M059J (cell line): ENCODE results near the gene EFNA5. TPM values are rescaled to one million over a fixed set of nuclear protein-coding genes. Genes with fewer than 3 reads are reported as not detected.

ENCODE experiments used
- DNase-seq: peaks from one replicate; pipeline ENCODE4 v3.0.0-alpha.2; 2012; ENCODE audit warnings: low read depth
- total RNA-seq: library from RNA; depleted of rRNA; stranded (reverse); fragments of >200 nt; shearing (Covaris generic); gene quantifications from 2 replicates; pipeline ENCODE4 v1.2.3, GENCODE V29; 2014

The EFNA5 gene
- total RNA-seq, 1 experiment from 2014 or later: 2.5 TPM

DNA sequence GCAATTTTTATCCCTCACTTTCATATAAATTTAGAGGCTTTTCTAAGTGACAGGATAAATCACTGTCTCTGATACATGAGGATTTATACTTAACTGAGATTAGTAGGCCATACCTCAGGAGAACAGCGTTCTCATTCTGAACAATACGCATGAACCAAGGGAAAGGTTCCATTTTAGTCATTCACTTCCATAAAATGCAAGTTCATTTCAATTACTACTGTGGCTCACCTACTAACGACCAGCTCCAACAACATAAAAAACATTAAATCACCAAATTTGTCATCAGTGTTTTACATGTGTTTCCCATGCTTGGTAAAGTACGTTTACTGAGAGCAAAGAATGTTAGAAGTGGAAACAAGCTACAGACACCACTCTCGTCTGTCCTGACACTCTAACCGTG lies 67.4 kb downstream of the EFNA5 start:
- DNase-seq: no peak

DNA sequence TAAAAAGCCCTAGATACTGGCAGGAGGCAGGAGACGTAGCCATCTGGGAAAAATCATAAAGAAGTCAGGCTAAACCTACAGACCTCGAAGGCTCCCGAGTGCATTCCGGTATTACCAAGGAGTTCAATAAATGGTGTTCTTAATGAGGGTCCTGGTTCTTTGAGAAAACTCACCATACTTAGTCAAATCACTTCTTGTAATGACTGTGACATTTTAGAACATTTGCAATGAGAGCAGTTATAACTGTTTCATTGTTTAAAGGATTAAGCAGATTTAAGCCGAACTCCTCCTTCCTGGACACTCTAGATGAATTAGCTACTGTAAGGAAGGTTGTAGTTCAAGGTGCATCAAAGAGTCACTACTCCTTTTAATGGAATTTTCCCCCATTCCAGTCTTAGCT lies 67.8 kb downstream of the EFNA5 start:
- no peak for DNase-seq

DNA sequence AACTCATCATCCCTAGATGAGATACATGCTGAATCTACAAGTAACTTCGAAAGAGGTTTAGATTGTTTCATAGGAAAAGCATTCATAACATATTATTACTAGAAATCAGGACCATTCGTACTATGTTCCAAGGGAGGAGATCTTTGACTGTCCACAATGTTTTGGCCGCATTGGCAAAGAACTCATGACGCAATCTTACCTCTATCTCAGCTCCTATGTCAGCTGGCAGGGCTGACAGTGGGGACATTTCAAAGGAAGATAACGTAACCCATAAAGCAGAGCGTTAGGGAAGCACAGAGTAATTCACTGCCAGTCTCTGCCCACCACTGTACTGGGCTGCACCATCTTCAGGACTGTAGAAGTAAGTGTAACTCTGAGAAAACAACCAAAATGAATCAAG lies 69.7 kb downstream of the EFNA5 start:
- no peak for DNase-seq

DNA sequence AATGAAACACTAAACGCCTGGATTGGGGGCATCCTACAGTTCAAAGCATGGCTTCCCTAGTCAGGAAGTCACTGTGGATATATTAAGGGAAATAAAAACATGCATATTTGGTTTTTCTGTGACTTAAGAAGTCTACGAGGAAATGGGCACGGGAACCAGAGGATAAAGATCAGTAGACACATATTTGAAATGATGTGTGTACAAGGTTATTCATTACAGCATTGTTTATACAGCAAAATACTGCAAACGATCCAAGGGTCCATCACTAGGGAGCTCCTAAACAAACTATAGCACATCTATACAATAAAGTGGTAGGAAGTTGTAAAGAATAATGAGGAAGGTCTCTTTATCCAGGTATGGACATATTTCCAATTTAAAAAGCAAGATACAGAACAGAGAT lies 71.8 kb downstream of the EFNA5 start:
- DNase-seq: no peak

DNA sequence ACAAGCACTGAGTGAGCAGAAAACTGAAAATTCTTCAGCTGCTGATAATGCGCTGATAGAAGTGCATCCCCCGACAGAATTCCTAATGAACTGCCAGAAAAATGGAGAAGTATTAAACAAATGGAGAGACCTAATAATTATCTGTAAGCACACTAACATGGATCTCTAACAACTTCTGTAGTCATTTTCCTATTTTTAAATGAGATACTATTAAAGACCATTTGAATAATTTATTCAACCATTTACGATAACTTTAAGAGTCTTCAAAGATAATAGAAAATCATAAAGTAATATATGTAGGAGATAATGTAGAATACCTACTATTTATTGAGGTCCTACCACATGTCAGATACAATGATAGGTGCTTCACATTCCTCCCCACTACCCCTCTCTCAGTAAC lies 72.9 kb downstream of the EFNA5 start:
- no peak for DNase-seq

DNA sequence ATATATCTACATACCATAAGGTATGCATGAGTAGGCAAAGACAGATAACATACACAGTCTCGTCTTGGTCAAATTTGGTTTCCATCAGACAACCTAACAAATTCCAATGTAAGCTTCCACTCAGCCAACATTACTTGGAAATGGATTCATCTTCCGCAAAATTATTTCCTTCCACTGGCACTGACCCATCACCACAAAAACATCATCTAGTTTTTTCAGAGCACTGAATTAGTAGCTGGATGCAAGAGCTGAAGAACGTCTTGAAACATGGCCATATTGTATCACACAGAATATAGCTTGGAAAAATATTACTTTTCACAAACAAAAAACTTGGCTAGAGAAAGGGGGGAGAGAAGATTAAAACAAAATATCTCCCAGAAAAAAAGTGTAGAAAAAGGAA lies 73.5 kb downstream of the EFNA5 start:
- DNase-seq: no peak

DNA sequence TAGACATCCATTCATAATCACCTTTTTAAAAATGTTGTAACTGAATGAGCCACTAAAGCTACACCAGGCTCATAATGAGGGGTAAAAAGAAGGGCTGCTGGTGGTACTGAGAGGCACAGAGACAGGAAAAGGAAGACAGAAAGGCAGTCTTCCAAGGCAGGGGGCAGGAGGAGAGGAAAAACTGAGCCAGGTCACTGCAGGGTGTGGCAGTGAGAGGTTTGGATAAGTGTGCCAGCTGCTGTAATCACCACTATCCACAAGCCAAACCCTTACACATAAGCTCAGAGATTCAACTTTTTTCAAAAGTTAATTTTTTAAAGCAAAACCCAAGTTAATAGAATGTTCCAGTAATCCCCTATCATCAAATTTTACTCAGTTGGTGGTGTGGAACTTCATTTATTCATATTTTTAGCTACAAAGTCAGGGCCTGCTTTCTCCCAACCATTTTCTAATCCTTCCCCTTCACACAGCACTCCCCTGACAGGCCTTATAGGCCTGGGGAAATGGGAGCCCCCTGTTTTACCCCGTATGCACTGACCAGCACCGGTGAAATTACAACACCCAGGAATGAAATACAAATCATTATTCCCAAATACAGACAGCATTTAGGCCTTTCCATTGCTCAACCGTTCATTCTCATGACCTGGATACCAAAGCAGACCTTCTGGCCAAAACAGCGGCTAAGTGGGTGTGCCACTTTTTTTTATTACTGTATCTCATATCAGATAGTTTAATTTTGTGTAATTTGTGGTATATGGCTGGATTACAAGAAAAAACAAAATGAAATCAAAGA lies 76.3 kb downstream of the EFNA5 start:
- DNase-seq: no peak

DNA sequence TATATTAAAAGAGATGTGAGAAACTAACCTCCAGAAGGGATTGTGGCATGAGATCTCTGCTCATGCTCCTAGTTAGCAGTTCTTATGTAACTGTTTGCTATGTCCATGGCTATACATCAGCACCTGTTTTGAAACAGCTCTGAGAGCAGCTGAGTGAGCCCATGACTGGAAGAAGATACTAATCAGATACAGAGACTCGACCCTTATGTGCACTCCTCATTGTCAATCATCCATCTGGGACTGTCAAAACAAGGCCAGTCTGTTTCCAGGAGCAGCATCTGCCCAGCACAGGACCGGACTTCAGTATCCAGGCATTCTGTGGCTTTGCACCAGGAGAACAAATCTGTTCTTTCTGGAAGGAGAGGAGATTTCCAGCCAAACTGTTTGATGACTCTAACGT lies 77.7 kb downstream of the EFNA5 start:
- no peak for DNase-seq

DNA sequence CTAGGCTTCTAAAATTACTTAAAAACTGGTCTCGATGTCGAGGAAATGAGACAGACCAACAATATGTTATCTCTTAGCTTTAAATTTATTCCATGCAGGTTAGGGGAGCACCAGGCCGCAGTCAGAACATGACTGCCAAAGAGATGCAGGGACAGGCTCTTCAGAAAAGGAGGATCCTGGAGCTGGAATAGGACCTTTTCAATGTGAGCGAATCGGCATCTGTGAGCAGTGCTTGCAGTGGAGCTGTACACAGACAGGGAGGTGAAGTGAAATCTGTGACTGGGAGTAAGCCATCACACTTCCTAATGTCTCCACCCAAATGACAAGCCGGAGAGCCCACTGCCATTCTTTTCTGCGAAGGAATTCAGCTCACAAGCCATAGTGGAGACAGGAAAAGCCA lies 78.2 kb downstream of the EFNA5 start:
- DNase-seq: no peak

DNA sequence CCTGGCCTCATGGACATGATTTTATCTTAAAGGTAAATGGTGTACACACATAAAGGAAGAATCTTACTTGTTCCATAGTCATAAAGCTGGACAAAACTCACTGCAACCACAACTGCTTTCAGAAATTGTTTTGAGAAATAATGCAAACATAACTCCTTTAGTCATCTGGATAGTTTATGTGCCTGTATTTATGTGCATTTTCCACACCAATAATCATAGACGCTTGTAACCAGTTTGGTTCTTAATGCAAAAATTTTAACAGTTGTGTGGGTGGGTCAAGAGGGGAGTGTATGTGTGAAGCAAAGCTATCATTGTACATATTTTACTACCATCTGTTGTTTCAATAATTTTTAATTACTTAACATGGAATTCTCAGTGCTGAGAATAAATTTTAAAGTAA lies 80.1 kb downstream of the EFNA5 start:
- no peak for DNase-seq

DNA sequence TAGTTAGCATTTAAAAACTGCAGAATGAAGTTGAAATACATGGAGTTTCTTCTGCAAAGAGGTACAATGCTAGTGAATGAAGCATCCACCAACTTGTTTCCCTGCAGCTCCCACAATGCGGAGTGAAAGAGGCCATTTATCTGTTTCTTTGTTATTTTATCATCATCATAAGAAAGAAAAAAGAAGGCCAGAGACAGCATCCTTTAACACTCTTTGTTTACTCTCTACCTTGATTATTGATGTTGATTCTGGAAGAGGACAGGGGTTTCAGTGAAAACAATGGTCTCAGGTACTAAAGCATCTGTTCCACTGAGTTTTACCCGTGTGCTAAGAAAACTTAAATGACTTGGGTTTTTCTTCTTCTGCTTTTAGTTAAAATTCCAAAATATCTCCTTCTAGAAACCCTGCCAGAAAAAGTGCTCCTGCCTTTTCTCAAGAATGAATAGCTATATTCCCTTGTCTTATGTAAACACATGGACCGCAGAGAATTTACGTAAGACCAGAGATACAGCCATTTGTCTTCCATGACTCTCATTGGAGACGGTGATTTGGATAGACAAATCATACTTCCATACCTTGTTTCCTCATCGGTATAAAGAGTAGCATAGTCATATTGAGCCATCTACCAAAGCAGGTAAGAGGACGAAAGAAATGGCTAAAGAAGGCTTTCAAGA lies 81.1 kb downstream of the EFNA5 start:
- no peak for DNase-seq

DNA sequence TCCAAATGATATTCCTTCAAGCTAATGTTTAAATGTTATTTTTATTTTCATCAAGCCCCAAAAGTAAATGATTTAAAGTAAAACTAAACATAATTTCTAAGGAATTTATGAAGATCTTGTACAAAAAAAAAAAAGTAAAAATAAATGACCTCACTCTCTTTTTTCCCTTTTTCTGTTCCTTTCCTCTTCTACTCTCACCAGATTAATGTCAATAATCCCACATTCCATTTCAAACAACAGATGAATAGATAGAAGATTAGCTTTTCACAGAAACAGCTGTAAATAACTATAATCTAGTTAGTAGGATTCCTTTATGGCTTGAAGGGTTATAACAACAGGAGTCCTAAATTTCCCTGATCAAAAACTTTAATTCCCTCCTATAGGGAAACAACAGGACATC lies 88.1 kb downstream of the EFNA5 start:
- no peak for DNase-seq

DNA sequence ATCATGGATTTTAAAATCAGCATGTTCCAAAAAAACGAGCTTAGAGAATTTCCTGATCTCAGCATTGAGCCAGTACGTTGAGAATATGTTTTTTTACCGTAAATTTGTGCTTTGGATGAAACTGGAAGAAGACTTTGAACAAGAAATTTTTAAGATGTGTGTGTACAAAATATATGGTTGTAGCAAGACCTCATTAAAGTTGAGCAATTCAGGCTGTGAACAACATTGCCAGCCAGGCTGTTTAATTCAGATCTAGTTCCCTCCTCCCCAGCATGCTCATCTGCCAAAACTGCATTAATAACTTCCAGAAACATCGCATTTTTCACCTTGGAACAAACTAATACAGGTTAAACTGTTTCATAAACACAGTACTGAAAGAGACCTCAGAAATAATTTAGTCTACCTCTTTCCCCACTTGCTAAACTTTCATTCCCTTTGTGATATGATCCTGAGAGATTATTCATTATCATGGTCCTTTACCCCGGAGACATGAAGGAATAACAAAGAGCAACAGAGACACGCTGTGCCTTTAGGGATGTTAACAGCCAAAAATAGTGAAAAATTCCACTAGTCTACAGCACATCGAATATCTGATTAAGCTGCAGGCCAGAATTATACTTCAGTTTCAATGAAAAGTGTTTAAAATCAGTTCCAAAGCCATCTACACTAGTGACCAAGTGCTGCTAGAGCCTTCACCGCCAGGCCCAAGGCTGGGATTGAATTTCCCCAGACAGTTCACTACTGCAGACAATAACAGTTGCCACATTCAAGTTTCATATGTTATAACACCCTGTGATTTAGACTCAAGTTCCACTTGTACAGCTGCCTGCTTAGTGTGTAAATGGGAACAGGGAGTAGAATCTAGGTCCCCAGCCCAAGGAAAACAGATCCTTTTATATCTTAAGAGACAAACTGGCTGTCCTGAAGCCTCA lies 89.6 kb downstream of the EFNA5 start:
- no peak for DNase-seq

DNA sequence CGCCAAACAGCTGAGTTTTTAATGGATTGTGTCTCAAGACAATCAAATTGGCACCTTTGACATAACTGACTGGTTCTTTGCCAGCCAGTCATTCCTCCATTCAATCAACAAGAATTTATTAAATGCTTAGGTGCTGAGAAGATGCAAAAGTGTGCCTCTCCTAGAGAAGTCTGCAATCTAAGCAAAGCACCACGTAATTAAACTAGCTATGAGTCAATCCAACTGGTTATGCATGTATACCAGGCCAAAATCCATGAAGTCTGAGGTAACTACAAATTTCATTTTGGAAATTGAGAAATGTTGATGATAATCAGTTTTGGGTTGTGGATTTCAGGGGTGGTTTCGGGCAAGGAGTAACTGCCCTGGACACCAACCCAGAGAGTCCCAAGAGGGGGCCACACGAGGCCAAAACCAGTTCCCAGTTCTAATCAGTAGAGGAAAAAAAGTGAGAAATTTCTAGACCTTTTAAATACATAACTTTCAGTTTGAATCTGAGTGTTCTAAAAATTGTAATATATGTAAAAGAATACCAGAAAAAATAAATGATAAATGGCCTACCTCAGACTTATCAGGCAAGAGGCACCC lies 92.6 kb downstream of the EFNA5 start:
- DNase-seq: no peak

DNA sequence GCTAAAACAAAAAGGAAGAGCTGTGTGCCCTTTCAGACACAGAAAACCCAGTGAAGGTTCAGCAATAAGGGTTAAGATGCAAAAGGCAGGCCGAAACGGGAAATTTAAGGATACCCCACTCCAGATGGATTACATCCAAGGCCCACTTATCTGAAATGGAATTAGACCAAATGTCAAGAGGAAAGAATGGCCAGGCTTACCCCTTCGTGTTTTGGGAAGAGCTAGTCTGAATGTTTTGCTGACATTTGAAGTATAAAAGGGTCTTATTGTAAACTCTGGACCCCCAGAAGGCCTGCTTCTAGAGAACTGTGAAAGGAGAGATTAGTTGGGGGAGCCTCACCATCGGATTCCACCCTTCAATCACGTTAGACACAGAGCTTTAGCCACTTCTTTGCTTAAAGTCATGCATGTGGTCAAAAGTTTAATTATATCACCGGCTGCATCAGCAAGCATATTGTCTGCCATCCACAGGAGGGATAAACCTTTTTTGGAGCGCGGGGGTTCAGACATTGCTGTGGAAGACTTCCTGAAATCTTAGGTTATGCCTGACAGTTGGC lies 93.3 kb downstream of the EFNA5 start:
- no peak for DNase-seq

DNA sequence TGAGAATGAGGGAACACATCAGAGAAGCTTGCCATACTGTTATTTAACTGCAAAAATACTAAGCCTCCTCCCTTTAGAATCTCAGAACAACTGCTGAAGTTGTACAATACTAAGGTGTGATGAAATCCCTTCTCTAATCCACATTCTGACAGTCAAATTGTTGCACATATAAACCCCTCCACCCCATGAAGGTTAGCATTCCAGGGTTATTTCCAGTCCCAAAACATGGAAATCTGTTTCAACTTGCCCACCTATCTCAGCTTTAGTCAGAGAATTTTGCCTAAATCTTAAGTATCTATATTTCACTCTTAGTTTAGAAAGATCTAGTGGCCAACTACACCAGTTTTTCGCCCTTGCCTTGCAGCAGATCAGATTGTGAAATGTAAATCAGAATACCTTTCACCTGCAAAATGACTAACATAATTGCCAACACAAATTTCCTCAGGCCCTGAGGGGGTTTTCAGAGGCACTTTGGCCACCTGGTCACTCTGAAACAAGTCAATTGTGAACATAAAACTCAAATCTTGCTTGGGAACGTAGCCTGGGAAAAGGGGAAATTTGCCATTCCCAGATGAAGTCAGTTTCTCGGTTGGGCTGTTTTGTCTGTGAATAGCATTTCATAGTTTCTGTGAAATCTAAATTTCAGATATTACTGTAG lies 93.9 kb downstream of the EFNA5 start:
- no peak for DNase-seq

DNA sequence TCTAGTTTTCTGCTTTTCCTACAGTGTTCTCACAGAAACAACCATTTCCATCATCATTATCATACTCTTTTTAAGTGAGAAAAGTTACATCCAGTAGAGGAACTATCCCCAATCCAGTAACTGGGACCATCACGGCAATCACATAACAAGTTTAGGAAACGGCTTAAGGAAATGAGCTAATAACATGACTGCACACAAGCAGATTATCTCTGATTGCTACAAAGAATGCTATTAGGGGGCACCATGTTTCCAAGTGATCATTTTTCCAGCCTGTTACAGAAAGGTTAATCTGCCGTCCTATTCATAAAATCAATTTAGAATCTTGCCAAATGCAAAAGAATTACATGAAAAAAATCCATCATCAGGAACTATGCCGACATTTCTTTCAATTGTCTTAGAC lies 94.6 kb downstream of the EFNA5 start:
- no peak for DNase-seq

DNA sequence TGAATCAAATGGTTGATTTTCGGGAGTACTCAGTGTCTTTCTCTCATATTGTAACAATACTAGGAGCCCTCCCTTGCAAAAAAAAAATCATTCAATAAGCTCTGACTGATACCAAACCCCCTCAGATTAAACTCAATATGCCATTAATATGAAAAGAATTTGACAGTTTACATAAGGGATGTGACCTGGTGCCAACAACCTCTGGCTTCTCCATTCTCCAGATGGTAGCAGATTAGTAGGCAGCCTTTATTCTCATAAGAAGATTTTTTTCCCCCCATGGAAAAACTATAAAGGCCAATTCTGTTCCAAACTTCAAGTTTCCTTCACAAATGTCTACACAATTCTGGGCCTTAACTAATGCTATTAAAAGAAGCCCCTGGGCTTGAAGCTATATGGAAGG lies 96.5 kb downstream of the EFNA5 start:
- DNase-seq: no peak

DNA sequence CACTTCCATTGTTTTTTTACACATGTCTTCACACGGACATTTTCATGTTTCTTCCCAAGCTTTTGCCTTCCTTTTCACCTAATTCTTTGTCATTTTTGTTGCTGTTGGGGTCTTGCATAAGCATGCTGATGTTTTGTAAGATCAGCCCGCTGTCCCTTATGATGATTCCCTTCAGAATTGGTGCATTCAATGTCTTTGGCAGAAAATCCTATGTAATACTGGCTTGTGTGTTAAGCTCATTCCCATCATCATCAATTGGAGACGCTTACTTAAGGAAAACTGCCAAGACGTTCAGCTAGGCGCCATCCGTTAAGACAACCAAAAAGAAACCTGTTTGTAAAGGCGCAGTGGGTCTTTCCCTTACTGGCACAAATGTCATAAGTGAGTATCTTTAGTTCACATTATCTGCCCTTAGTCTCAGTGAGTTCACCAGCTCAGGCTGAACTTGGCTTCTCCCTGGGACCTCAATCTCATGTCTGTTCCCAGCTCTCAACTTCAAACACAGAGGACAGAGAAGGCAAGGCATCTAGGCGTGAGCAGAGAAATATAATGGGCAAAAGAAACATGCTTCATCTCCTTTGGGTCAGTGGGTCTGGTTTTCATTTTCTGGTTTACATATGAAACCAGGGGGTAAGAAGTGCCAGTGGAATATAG lies 97.9 kb downstream of the EFNA5 start:
- no peak for DNase-seq

DNA sequence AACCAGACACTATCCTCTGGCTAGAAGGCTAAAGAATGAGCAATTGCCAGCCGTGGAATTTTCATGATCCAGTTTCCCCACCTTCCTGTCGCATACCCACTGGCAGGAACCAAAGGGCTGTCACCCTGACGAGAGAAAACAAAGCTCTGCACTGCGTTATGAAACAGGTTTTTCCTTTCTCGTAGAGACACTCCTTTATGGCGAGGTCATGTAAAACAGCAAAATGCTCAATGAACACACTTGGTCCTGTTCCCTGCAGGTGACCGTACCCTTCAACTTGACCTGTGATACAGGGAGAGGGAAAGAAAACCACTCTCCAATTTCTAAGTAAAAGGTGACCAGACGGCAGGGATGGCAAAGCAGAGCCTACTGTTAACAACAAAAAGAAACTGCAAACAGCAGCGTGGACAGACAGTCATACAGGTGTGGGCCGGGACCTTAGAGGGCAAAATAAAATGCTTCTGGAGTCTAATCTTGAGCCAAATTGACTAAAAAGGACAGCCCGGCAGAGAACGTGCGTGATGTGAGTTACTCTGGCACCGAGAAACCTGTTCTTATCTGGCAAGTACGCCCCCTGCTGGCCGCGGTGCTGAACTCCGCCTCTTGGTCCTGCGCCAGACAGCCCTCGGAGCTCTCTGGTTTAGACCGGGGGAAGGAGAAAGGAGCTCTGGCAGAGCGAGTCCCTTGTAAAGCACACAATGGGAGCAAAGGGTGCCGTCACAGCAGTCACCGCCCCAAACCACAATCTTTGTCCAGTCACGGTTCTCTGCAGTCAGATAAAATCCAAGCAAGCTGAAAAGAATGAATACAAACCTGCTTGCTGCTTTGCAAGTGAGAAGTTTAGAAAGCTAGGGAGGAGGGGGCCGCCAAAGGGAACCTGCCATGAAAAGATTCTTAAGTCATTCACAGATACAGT lies 98.9 kb downstream of the EFNA5 start:
- peak; percentile 93 for DNase-seq
